Testis (tissue), 3 donors: Measurements from ENCODE around the gene ARHGEF37. TPM values are rescaled to one million over a fixed set of nuclear protein-coding genes. Genes with fewer than 3 reads are reported as not detected.

Source experiments
- DNase-seq: peaks from one replicate; pipeline ENCODE4 v3.0.0-alpha.2; 2019
- H3K27ac ChIP-seq, 2 donors: fragments of 200-600 bp; sonication (generic); one replicate each; pipeline ENCODE4 v1.5.1; 2019
- H3K27me3 ChIP-seq: fragments of 200-600 bp; sonication (generic); one replicate; pipeline ENCODE4 v1.5.1; 2019
- H3K36me3 ChIP-seq: fragments of 200-600 bp; sonication (generic); one replicate; pipeline ENCODE4 v1.5.1; 2017; ENCODE audit warnings: low read depth; ENCODE audit errors: missing control alignments
- H3K4me1 ChIP-seq: fragments of 200-600 bp; sonication (generic); one replicate; pipeline ENCODE4 v1.5.1; 2019
- H3K4me3 ChIP-seq, 2 donors: fragments of 200-600 bp; sonication (generic); one replicate each; pipeline ENCODE4 v1.5.1; 2017 to 2019
- H3K9me3 ChIP-seq: fragments of 200-600 bp; sonication (generic); one replicate; pipeline ENCODE4 v1.5.1; 2017
- CTCF ChIP-seq, 3 experiments: fragments of 450-650 bp in 2 of 3; fragments of 200-600 bp in 1 of 3; sonication (generic) in 1 of 3; IDR thresholded peaks; one replicate each; pipeline ENCODE4 v1.5.1; 2016 to 2019; ENCODE audit warnings: antibody characterized with exemption in 3 of 3, mild to moderate bottlenecking in 2 of 3, moderate library complexity in 1 of 3
- POLR2A ChIP-seq: fragments of 450-650 bp; IDR thresholded peaks from one replicate; pipeline ENCODE4 v1.6.1; 2017; ENCODE audit warnings: antibody characterized with exemption, mild to moderate bottlenecking, moderate library complexity
- WGBS, 2 donors: methylation state at CpG; one replicate each; pipeline ENCODE4 v1.1.5; 2018; 5-methylcytosine and 5-hydroxymethylcytosine counted together
- intact Hi-C: fragments of 100-400 bp; cut with DNase I; formaldehyde crosslinking; loops from one replicate; pipeline ENCODE4 v1.15.1; 2023; ENCODE audit warnings: low total_unique reads
- polyA plus RNA-seq: library from polyadenylated mRNA; stranded (reverse); fragments of 350-450 nt; fragmentation: Illumina TruSeq; extraction: RNeasy Lipid Tissue Mini Kit (QIAGEN cat#74804); gene quantifications from one replicate; pipeline ENCODE4 v1.2.3, GENCODE V29; 2014; ENCODE audit warnings: low read depth, low replicate concordance; ENCODE audit not compliant: insufficient read depth
- total RNA-seq, 2 donors: library from RNA; depleted of rRNA; stranded (reverse); fragments of >200 nt; gene quantifications; one replicate each; pipeline ENCODE4 v1.2.3, GENCODE V29; 2016

ARHGEF37 gene
- total and polyA plus RNA-seq, 3 donors from 2014 or later, result 12.9 to 17.8 (median 13.4) TPM

- no peak for TF ChIP-seq POLR2A
- no peak for TF ChIP-seq CTCF (IDR thresholded peaks at IDR 0.05)
- no peak for DNase-seq
- no peaks in the 10 kb centered on the region for H3K9me3 ChIP-seq
- H3K36me3 ChIP-seq, result no peaks in the 10 kb centered on the region
- no peaks in the 10 kb centered on the region for H3K27me3 ChIP-seq
- peaks cover 4% of the 10 kb centered on the region for H3K4me1 ChIP-seq
- 87 to 93% methylated on average over 5 of the region's 5 CpGs for WGBS, 2 donors
- no peak overlapping the region for H3K4me3 ChIP-seq
- intact Hi-C loops, result no loop called here
- H3K27ac ChIP-seq, result no peak overlapping the region
These were observed 48.1 kb downstream of the ARHGEF37 start for GRCh38 chr5:149629421-149629820.

GRCh38 chr5:149630337-149630736, 49.0 kb downstream of the ARHGEF37 start:
- DNase-seq, result no peak
- 88% methylated on average over 8 of the region's 8 CpGs; no CpG with 5 or more reads in 1 of the 2 donors for WGBS, 2 donors
- Histone ChIP-seq H3K27ac (no peak overlapping the region), H3K36me3 (no peaks in the 10 kb centered on the region), H3K4me3 (no peak overlapping the region), H3K27me3 (no peaks in the 10 kb centered on the region), H3K4me1 (peaks cover 4% of the 10 kb centered on the region), H3K9me3 (no peaks in the 10 kb centered on the region)
- TF ChIP-seq CTCF (IDR thresholded peaks at IDR 0.05) (no peak), POLR2A (no peak)
- intact Hi-C loops, result loop anchor here (10.0 kb wide), 1 partner anchor 364 kb away; no protein-coding TSS in a partner anchor

- no peak for DNase-seq
- H3K27ac ChIP-seq, result no peak overlapping the region
- peaks cover 4% of the 10 kb centered on the region for H3K4me1 ChIP-seq
- 75 to 96% methylated on average over 2 of the region's 2 CpGs for WGBS, 2 donors
- H3K9me3 ChIP-seq, result no peaks in the 10 kb centered on the region
- H3K4me3 ChIP-seq, result no peak overlapping the region
- H3K27me3 ChIP-seq, result no peaks in the 10 kb centered on the region
- no peaks in the 10 kb centered on the region for H3K36me3 ChIP-seq
- intact Hi-C loops, result loop anchor here (10.0 kb wide), 1 partner anchor 363 kb away; no protein-coding TSS in a partner anchor
- no peak for TF ChIP-seq POLR2A
These were observed 50.2 kb downstream of the ARHGEF37 start for GRCh38 chr5:149631506-149631905.

- Histone ChIP-seq H3K27ac (no peak overlapping the region), H3K27me3 (no peaks in the 10 kb centered on the region), H3K4me1 (peaks cover 4% of the 10 kb centered on the region), H3K4me3 (no peak overlapping the region), H3K36me3 (no peaks in the 10 kb centered on the region), H3K9me3 (no peaks in the 10 kb centered on the region)
- intact Hi-C loops, result loop anchor here (10.0 kb wide), 1 partner anchor 362 kb away; no protein-coding TSS in a partner anchor
- TF ChIP-seq POLR2A (no peak), CTCF (IDR thresholded peaks at IDR 0.05) (no peak)
- 75 to 77% methylated on average over 9 to 12 of the region's 12 CpGs for WGBS, 2 donors
- no peak for DNase-seq
These were observed 51.3 kb downstream of the ARHGEF37 start for GRCh38 chr5:149632311-149633251.

GRCh38 chr5:149633476-149634350, 52.4 kb downstream of the ARHGEF37 start:
- intact Hi-C loops, result loop anchor here (10.0 kb wide), 1 partner anchor 361 kb away; no protein-coding TSS in a partner anchor
- no peaks in the 10 kb centered on the region for H3K36me3 ChIP-seq
- no peak for DNase-seq
- TF ChIP-seq CTCF (IDR thresholded peaks at IDR 0.05) (no peak), POLR2A (no peak)
- H3K4me3 ChIP-seq, result no peak overlapping the region
- H3K4me1 ChIP-seq, result peaks cover 4% of the 10 kb centered on the region
- no peak overlapping the region for H3K27ac ChIP-seq
- WGBS, 2 donors, result 80 to 87% methylated on average over 8 of the region's 8 CpGs
- no peaks in the 10 kb centered on the region for H3K9me3 ChIP-seq
- no peaks in the 10 kb centered on the region for H3K27me3 ChIP-seq
